NCI-H2196 (cell line): ENCODE results near the gene STK24.

Source experiments
- DNase-seq: peaks from one replicate; lab custom pipeline; 2025; ENCODE audit not compliant: unreplicated experiment; lab: John Stamatoyannopoulos, UW

Gene STK24

GRCh38 chr13:98492335-98493041 lies 84.4 kb downstream of the STK24 start:
- no peak for DNase-seq

- no peak for DNase-seq
These were observed 86.0 kb downstream of the STK24 start for GRCh38 chr13:98490866-98491265.

GRCh38 chr13:98490195-98490836 lies 86.6 kb downstream of the STK24 start:
- no peak for DNase-seq

- no peak for DNase-seq
These were observed 87.3 kb downstream of the STK24 start for GRCh38 chr13:98489446-98490194.

GRCh38 chr13:98488736-98489135 lies 88.2 kb downstream of the STK24 start:
- no peak for DNase-seq

- DNase-seq: no peak
These were observed 89.4 kb downstream of the STK24 start for GRCh38 chr13:98487522-98487921.

- DNase-seq: no peak
These were observed 89.9 kb downstream of the STK24 start for GRCh38 chr13:98487016-98487415.

- no peak for DNase-seq
These were observed 90.5 kb downstream of the STK24 start for GRCh38 chr13:98486412-98486811.

- no peak for DNase-seq
These were observed 91.3 kb downstream of the STK24 start for GRCh38 chr13:98485561-98485960.

GRCh38 chr13:98484289-98485219 lies 92.4 kb downstream of the STK24 start:
- DNase-seq: peak; percentile 62

GRCh38 chr13:98483601-98484288 lies 93.2 kb downstream of the STK24 start:
- DNase-seq: no peak

- DNase-seq: no peak
These were observed 94.1 kb downstream of the STK24 start for GRCh38 chr13:98482476-98483444.

GRCh38 chr13:98480915-98481877 lies 95.7 kb downstream of the STK24 start:
- peak; percentile 15 for DNase-seq

- DNase-seq: no peak
These were observed 97.4 kb downstream of the STK24 start for GRCh38 chr13:98479496-98480003.

GRCh38 chr13:98478189-98479129 lies 98.4 kb downstream of the STK24 start:
- no peak for DNase-seq

GRCh38 chr13:98476538-98476966 lies 100.4 kb downstream of the STK24 start:
- no peak for DNase-seq

GRCh38 chr13:98476106-98476505 lies 100.8 kb downstream of the STK24 start:
- no peak for DNase-seq
